Activated CD4-positive, alpha-beta T cell treated with anti-CD3 and anti-CD28 coated beads, Interleukin-2, amount 50 U/mL, for 16 hours (primary cell): ENCODE data around the gene BPGM.

Experiments
- DNase-seq: peaks from one replicate; pipeline ENCODE4 v3.0.0-alpha.2; 2020

BPGM gene

GRCh38 chr7:134724606-134725005 is 78.0 kb downstream of the BPGM start:
- peak; percentile 55 for DNase-seq

DNA sequence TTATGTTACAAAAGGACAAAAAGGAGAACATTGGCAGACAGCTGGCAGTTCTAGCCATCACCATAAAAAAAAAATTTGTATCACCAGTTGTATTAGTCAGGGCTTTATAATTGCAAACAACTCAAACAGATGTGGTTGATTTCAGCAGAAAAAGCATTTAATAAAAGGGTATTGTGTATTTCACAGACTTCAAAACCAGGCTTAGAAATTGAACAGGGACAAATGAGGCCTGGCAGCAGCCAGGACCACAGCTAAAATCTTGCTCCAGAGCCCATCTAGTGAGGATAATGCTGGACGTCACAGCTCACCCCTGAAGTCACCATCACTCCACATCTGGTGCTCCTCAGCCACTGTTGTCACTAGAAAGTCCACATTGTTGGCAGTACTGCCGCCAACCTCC is 79.9 kb downstream of the BPGM start:
- DNase-seq, result no peak

- DNase-seq, result no peak
Observed at GRCh38 chr7:134727711-134728110, 81.1 kb downstream of the BPGM start.
